ENCODE measurements around the gene SDK1.

SDK1 gene

DNA sequence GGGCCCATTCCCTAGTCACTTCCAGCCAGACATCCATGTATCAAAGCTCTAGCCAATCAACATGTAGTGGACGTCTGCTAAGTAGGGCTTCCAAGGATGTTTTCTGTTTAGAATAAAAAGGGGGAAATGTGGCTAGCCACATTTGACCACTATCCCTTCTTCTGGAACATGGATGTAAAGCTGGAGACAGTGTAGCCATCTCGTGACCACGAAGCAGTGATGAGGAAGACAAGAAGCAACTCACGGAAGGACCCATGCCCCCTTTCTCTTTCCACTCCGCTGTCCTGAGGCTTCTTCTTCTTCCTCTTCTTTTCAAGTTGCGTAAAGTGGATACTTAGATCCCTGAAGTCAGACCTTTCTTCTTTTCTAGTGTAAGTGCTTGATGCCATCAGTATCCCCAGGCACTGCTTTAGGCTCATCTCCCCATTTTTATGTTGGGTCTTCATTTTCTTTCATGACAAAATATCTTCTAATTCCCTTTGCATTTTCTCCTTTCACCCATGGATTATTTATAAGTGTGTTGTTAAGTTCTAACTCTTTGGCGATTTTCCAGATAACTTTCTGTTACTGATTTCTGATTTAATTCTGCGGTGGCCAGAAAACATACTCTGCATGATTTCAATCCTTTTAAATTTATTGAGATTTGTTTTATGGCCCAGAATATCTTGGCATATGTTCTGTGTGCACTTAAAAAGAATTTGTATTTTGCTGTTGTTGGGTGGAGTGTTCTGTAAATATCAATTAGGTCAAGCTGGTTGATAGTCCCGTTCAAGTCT is 594.5 kb downstream of the SDK1 start:
- no peak overlapping the region for H3K27ac ChIP-seq
- TF ChIP-seq, protein P1, sequence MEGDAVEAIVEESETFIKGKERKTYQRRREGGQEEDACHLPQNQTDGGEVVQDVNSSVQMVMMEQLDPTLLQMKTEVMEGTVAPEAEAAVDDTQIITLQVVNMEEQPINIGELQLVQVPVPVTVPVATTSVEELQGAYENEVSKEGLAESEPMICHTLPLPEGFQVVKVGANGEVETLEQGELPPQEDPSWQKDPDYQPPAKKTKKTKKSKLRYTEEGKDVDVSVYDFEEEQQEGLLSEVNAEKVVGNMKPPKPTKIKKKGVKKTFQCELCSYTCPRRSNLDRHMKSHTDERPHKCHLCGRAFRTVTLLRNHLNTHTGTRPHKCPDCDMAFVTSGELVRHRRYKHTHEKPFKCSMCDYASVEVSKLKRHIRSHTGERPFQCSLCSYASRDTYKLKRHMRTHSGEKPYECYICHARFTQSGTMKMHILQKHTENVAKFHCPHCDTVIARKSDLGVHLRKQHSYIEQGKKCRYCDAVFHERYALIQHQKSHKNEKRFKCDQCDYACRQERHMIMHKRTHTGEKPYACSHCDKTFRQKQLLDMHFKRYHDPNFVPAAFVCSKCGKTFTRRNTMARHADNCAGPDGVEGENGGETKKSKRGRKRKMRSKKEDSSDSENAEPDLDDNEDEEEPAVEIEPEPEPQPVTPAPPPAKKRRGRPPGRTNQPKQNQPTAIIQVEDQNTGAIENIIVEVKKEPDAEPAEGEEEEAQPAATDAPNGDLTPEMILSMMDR (IDR thresholded peaks at IDR 0.05; ENCODE audit: low read depth, low read length): no peak
- no peaks in the 10 kb centered on the region for H3K36me3 ChIP-seq
- no peaks in the 10 kb centered on the region for H3K27me3 ChIP-seq (ENCODE audit: insufficient read depth, low read depth, severe bottlenecking)
- no peak for DNase-seq
- no peak overlapping the region for H3K4me3 ChIP-seq (ENCODE audit: low read depth, low read length)
- no peaks in the 10 kb centered on the region for H3K9me3 ChIP-seq (ENCODE audit: severe bottlenecking)

DNA sequence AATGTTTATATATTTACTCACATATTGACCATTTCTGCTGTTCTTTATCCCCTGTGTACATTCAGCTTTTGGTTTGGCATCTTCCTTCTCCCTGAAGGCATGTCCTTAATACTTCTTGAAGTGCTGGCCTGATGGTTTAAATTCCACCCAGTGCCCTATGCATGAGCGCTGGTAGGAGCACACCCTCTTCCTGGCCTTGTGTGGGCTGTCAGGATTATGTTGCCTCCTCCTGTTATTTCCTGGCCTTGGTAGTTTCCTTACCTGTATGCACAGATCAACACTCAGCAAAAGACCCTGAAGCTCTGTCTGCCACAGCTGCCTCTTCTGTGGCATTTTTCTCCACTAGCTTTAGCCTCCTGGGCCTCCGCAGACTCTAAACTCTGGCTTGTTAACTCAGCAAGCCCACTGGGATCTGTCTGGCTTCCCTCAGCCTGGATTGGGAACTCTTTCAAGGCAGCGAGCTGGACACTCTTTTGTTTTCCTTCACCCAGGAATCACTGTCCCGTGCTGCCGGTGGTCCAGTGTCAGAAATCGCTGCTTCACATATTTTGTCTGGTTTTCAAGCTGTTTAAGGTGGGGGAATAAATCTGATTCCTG is 595.2 kb downstream of the SDK1 start:
- Histone ChIP-seq H3K4me3 (ENCODE audit: low read depth, low read length) (no peak overlapping the region), H3K27ac (no peak overlapping the region), H3K9me3 (ENCODE audit: severe bottlenecking) (no peaks in the 10 kb centered on the region), H3K27me3 (ENCODE audit: insufficient read depth, low read depth, severe bottlenecking) (no peaks in the 10 kb centered on the region), H3K36me3 (no peaks in the 10 kb centered on the region)
- TF ChIP-seq, protein P1 (IDR thresholded peaks at IDR 0.05; ENCODE audit: low read depth, low read length): no peak
- DNase-seq: no peak

DNA sequence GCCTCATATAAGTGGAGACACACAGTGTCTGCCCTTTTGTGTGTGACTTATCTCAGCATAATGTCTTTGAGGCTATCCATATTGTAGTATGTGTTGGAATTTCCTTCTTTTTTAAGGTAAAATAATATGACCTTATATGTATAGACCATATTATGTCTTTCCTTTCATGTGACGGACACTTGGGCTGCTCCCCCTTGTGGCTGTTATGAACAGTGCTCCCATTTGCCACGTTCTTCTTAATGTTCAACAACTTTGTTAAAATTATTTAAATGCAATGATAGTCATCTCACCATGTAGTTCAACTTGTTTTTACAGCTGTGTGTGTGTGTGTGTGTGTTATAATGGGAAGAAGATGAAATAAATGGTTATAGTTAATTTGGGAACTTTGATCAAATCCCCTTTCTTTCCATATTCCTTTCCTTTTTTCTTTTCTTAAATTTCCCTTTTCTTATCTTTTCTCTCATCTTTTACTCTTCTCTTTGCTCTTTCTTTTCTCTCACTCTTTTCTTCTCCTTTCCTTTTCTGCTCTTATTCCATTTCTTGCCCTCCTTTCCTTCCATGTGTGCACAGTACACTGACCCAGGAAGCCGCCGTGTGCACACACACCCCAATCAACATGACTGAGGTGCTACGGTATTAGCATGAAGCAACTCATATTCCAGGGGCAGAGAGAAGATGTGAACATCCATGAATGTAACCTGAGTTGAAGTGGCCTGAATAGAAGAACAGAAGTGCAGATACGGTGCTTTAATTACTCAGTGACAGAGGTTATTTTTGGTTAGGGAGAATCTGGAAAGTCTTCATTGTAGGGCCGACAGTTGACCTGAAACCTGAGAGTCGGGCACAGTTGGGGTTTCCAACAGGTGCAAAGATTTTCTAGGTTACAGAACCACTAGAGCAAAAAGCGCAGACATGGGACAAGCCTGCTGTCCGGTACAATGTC is 596.6 kb downstream of the SDK1 start:
- DNase-seq: peak; percentile 23
- TF ChIP-seq, protein P1 (IDR thresholded peaks at IDR 0.05; ENCODE audit: low read depth, low read length): peak; percentile 52; the same call in 1 of the 2 replicates
- no peak overlapping the region for H3K4me3 ChIP-seq (ENCODE audit: low read depth, low read length)
- H3K27ac ChIP-seq: no peak overlapping the region
- no peaks in the 10 kb centered on the region for H3K9me3 ChIP-seq (ENCODE audit: severe bottlenecking)
- H3K36me3 ChIP-seq: no peaks in the 10 kb centered on the region
- H3K27me3 ChIP-seq (ENCODE audit: insufficient read depth, low read depth, severe bottlenecking): no peaks in the 10 kb centered on the region

DNA sequence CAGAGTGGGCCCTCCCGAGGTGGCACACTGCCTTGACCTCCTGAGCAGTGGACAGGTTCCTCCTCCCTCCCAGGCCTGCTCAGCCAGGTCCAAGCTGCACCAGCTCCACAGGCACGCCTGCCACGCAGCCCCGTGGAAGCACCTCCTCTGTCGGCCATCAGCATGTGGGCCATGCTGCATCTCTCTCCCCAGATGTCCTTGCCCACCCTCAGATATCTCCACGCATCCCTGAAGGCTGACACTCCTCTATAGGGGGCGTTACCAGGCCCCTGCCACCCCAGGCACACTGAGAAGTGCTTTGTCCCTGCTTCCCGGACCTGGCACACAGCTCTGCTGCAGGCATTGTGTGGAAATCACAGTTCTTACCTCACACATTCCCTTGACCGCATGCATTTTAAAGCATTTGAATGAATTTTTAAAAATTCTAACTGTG is 598.5 kb downstream of the SDK1 start:
- no peak overlapping the region for H3K27ac ChIP-seq
- H3K4me3 ChIP-seq (ENCODE audit: low read depth, low read length): no peak overlapping the region
- no peak for DNase-seq
- H3K27me3 ChIP-seq (ENCODE audit: insufficient read depth, low read depth, severe bottlenecking): no peaks in the 10 kb centered on the region
- H3K36me3 ChIP-seq: no peaks in the 10 kb centered on the region
- TF ChIP-seq, protein P1 (IDR thresholded peaks at IDR 0.05; ENCODE audit: low read depth, low read length): no peak
- no peaks in the 10 kb centered on the region for H3K9me3 ChIP-seq (ENCODE audit: severe bottlenecking)

DNA sequence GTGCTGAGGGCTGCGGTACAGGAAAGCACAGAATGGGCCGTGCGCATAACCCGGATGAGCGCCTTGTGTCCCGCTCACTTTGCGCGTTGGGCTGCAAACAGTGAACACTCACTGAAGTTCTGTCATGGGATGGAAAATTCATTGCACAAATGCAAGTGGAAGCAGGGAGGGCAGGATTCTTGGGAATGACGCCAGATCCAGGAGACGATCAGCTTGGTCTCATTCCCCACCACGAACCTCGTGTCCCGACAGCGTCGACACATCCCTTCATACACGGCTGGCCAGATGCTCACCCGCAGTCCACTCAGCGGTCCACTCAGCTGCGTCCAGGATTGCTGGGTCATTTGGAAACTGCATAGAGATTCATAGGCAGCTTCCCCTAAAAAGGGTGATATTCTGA is 607.1 kb downstream of the SDK1 start:
- DNase-seq: no peak
- H3K27ac ChIP-seq: no peak overlapping the region
- no peaks in the 10 kb centered on the region for H3K9me3 ChIP-seq (ENCODE audit: severe bottlenecking)
- TF ChIP-seq, protein P1 (IDR thresholded peaks at IDR 0.05; ENCODE audit: low read depth, low read length): no peak
- H3K4me3 ChIP-seq (ENCODE audit: low read depth, low read length): no peak overlapping the region
- no peaks in the 10 kb centered on the region for H3K36me3 ChIP-seq
- H3K27me3 ChIP-seq (ENCODE audit: insufficient read depth, low read depth, severe bottlenecking): no peaks in the 10 kb centered on the region
